ENCODE measurements around the gene TGFB1. TPM values are rescaled to one million over a fixed set of nuclear protein-coding genes. Genes with fewer than 3 reads are reported as not detected.
"Not testable (repeated sequence)": the region's sequence is repeated elsewhere in the genome, so short reads cannot be mapped to it uniquely, and the experiment has no call there.

The TGFB1 gene
- total RNA-seq, 8 experiments from 2014 or later, result 0.71 to 42.7 (median 4.8) TPM

DNA sequence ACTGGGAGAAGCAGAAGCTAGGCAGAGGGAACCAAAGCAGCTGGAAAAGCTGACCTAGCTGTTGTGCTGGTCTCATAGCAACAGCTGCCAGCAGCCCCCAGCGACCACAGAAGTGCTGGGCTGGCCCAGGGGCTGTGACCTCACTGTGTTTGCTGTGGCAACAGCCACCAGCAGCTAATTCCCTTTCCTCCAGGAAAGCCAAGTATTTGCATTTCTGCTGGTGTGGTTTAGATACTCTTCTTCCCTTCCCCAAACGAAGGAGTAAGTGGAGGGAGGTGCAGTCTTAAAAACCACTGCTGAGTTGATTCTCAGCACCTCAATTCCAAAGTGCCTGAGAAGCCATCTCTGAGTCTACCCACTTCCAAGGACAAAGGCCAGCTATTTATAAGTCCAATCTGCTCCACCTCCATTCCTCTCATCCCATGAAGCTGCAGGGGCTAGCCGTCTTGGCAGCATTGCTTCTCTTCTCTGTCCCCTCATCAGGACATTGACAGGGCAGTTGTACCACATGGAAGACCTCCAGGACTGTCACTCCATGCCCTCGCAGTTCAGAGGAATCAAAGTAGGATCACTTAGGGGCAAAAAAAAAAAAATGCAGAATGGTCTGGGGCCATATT, 55.3 kb downstream of the TGFB1 start:
- peaks cover 0 to 24% of the 10 kb centered on the region in 2 donors for H3K4me1 ChIP-seq (replicated peaks in 1 of 2)
- in situ Hi-C loops (cut with MboI; ENCODE audit: low pct_unique_long_range_greater_than_20kb in 2 of 9, low sequenced_read_pairs in 9 of 9, unreplicated experiment in 9 of 9), result no loop called here
- 0 to 64% (median 37%) methylated on average over 2 to 3 of the region's 4 CpGs; no CpG with 5 or more reads in 5 of the 10 experiments for whole genome bisulfite sequencing, 10 experiments
- no peak overlapping the region for H3K4me3 ChIP-seq
- peak overlapping the region in 1 of 2 donors; percentile 30 for H3K27ac ChIP-seq
- ATAC-seq (replicated peaks in 6 of 8), result peak; percentile 49 to 92 (median 82)

- peak in 5 of 8 experiments; percentile 9 to 52 (median 20) for ATAC-seq (replicated peaks in 6 of 8)
- Histone ChIP-seq H3K4me1 (replicated peaks in 1 of 2) (peaks cover 0 to 24% of the 10 kb centered on the region in 2 donors), H3K27ac (peak overlapping the region in 1 of 2 donors; percentile 1), H3K4me3 (no peak overlapping the region)
- WGBS, 10 experiments, result 0 to 100% (median 80%) methylated on average over 1 to 6 of the region's 7 CpGs; no CpG with 5 or more reads in 5 of the 10 experiments
- in situ Hi-C loops (cut with MboI; ENCODE audit: low pct_unique_long_range_greater_than_20kb in 2 of 9, low sequenced_read_pairs in 9 of 9, unreplicated experiment in 9 of 9), result no loop called here
Measured at GRCh38 chr19:41297628-41298347, 55.9 kb downstream of the TGFB1 start.

- no peak overlapping the region for H3K4me3 ChIP-seq
- no peak for ATAC-seq (replicated peaks in 6 of 8)
- in situ Hi-C loops (cut with MboI; ENCODE audit: low pct_unique_long_range_greater_than_20kb in 2 of 9, low sequenced_read_pairs in 9 of 9, unreplicated experiment in 9 of 9), result no loop called here
- H3K4me1 ChIP-seq (replicated peaks in 1 of 2), result peaks cover 0 to 24% of the 10 kb centered on the region in 2 donors
- peak overlapping the region in 1 of 2 donors; percentile 1 for H3K27ac ChIP-seq
- 80 to 100% methylated on average over 1 of the region's 2 CpGs; no CpG with 5 or more reads in 8 of the 10 experiments for WGBS, 10 experiments
Measured at GRCh38 chr19:41296433-41296871, 57.3 kb downstream of the TGFB1 start.

GRCh38 chr19:41295499-41295898, 58.2 kb downstream of the TGFB1 start:
- H3K4me1 ChIP-seq (replicated peaks in 1 of 2), result peaks cover 0 to 24% of the 10 kb centered on the region in 2 donors
- no peak overlapping the region for H3K27ac ChIP-seq
- no peak overlapping the region for H3K4me3 ChIP-seq
- ATAC-seq (replicated peaks in 6 of 8), result peak in 2 of 8 experiments; percentile 13 to 19
- WGBS, 10 experiments, result 0 to 100% (median 92%) methylated on average over 1 to 6 of the region's 6 CpGs; no CpG with 5 or more reads in 1 of the 10 experiments
- in situ Hi-C loops (cut with MboI; ENCODE audit: low pct_unique_long_range_greater_than_20kb in 2 of 9, low sequenced_read_pairs in 9 of 9, unreplicated experiment in 9 of 9), result no loop called here

DNA sequence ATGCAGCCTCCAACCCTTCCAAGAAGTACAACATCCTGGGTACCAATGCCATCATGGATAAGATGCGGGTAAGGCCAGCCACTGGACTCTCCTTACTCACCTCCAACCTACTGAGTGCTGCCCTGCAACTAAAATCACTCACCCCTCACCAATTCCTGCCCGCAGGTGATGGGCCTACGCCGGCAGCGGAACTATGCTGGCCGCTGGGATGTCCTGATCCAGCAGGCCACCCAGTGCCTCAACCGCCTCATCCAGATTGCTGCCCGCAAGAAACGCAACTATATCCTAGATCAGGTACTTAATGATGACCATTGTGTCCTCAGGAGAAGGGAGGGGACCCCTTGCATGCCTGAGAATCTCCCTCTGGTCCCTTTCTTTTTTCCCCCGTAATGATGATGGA, 59.3 kb downstream of the TGFB1 start:
- Histone ChIP-seq H3K4me1 (replicated peaks in 1 of 2) (peaks cover 0 to 24% of the 10 kb centered on the region in 2 donors), H3K27ac (no peak overlapping the region), H3K4me3 (no peak overlapping the region)
- in situ Hi-C loops (cut with MboI; ENCODE audit: low pct_unique_long_range_greater_than_20kb in 2 of 9, low sequenced_read_pairs in 9 of 9, unreplicated experiment in 9 of 9), result no loop called here
- WGBS, 10 experiments, result 90 to 100% (median 100%) methylated on average over 1 to 8 of the region's 10 CpGs; no CpG with 5 or more reads in 2 of the 10 experiments
- no peak for ATAC-seq (replicated peaks in 6 of 8)

DNA sequence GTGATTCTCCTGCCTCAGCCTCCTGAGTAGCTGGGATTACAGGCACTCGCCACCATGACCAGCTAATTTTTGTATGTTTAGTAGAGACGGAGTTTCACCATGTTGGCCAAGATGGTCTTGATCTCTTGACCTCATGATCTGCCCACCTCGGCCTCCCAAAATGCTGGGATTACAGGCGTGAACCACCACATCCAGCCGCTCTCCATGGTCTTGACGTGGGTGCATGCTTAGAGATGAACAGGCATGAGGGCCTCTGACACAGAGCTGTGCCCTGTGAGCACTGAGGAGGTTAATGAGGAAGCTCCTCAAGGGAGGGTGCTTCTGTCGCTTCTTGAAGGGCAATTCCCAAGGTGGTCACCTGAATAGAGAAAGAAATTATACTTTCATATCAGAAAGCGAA, 63.9 kb downstream of the TGFB1 start:
- H3K27ac ChIP-seq; H3K4me3 ChIP-seq; in situ Hi-C loops (cut with MboI; ENCODE audit: low pct_unique_long_range_greater_than_20kb in 2 of 9, low sequenced_read_pairs in 9 of 9, unreplicated experiment in 9 of 9); H3K4me1 ChIP-seq (replicated peaks in 1 of 2); ATAC-seq (replicated peaks in 6 of 8): not testable (repeated sequence)
- WGBS, 10 experiments, result 87 to 100% (median 100%) methylated on average over 1 to 6 of the region's 8 CpGs; no CpG with 5 or more reads in 1 of the 10 experiments

- Histone ChIP-seq H3K4me1 (replicated peaks in 1 of 2) (no peaks in the 10 kb centered on the region), H3K4me3 (no peak overlapping the region), H3K27ac (no peak overlapping the region)
- ATAC-seq (replicated peaks in 6 of 8), result peak in 3 of 8 experiments; percentile 40 to 65 (median 61)
- in situ Hi-C loops (cut with MboI; ENCODE audit: low pct_unique_long_range_greater_than_20kb in 2 of 9, low sequenced_read_pairs in 9 of 9, unreplicated experiment in 9 of 9), result no loop called here
- 38 to 100% (median 100%) methylated on average over 1 to 3 of the region's 3 CpGs; no CpG with 5 or more reads in 3 of the 10 experiments for WGBS, 10 experiments
Measured at GRCh38 chr19:41288673-41289530, 64.8 kb downstream of the TGFB1 start.

Other genes starting within 250 kb of the TGFB1 start
- 1 to 10 TPM in 4 of 8 experiments, under 1 TPM in 1, not detected in 3; 0.18 to 4.2 (median 1.4) TPM for gene CYP2F1, start 239.5 kb downstream of the TGFB1 start, total RNA-seq
- 1 to 10 TPM in 2 of 8 experiments, under 1 TPM in 5, not detected in 1; 0.13 to 2.2 (median 1.00) TPM for gene CYP2S1, start 160.7 kb downstream of the TGFB1 start, total RNA-seq
- gene AXL, start 134.7 kb downstream of the TGFB1 start, total RNA-seq, result 10 to 100 TPM in 2 of 8 experiments, 1 to 10 TPM in 4, under 1 TPM in 2; 0.55 to 20.8 (median 4.9) TPM
- gene HNRNPUL1, start 89.5 kb downstream of the TGFB1 start, total RNA-seq, result 100 to 1,000 TPM in 6 of 8 experiments, 10 to 100 TPM in 2; 79.3 to 196 (median 113) TPM
- 10 to 100 TPM in 3 of 8 experiments, 1 to 10 TPM in 5; 6.6 to 25.0 (median 9.7) TPM for gene CCDC97, start 43.8 kb downstream of the TGFB1 start, total RNA-seq
- gene B9D2, start 10.2 kb upstream of the TGFB1 start, total RNA-seq, result 10 to 100 TPM in 2 of 8 experiments, 1 to 10 TPM in 6; 4.6 to 15.3 (median 6.3) TPM
- gene TMEM91, start 22.6 kb upstream of the TGFB1 start, total RNA-seq, result 10 to 100 TPM in 2 of 8 experiments, 1 to 10 TPM in 6; 4.8 to 17.6 (median 6.4) TPM
- 10 to 100 TPM; 14.9 to 61.8 (median 35.6) TPM for gene EXOSC5, start 43.4 kb upstream of the TGFB1 start, total RNA-seq
- 10 to 100 TPM; 17.8 to 46.4 (median 35.4) TPM for gene BCKDHA, start 43.9 kb upstream of the TGFB1 start, total RNA-seq
- 1 to 10 TPM in 4 of 8 experiments, under 1 TPM in 4; 0.50 to 3.1 (median 1.4) TPM for gene B3GNT8, start 73.5 kb upstream of the TGFB1 start, total RNA-seq
- gene DMAC2, start 86.0 kb upstream of the TGFB1 start, total RNA-seq, result 10 to 100 TPM; 26.5 to 47.4 (median 33.7) TPM
- under 1 TPM in 3 of 8 experiments, not detected in 5; 0.21 to 0.62 (median 0.37) TPM for gene ERICH4, start 89.2 kb upstream of the TGFB1 start, total RNA-seq
- gene CEACAM21, start 222.2 kb upstream of the TGFB1 start, total RNA-seq, result 1 to 10 TPM in 1 of 8 experiments, under 1 TPM in 1, not detected in 6; 0.14 to 1.3 TPM